KBM-7 (cell line): ENCODE data around the gene ANKRD1.
"Not testable (repeated sequence)": the region's sequence is repeated elsewhere in the genome, so short reads cannot be mapped to it uniquely, and the experiment has no call there.

Experiments
- DNase-seq: peaks from one replicate; pipeline ENCODE4 v3.0.0-alpha.2; 2015
- in situ Hi-C: fragments of 300-500 bp; cut with MboI; formaldehyde crosslinking; loops from 2 replicates; pipeline ENCODE4 v1.14.3; 2020; ENCODE audit warnings: low sequenced_read_pairs, low pct_unique_long_range_greater_than_20kb, mixed read lengths

The ANKRD1 gene

GRCh38 chr10:90920986-90921666 is at the start of gene ANKRD1:
Gene ANKRD1 (minus strand): TSS chr10:90921087. CDS start chr10:90921027, 60 bp downstream.
- DNase-seq: no peak
- in situ Hi-C loops: no loop called here

GRCh38 chr10:90969947-90970673 is 49.2 kb upstream of the ANKRD1 start:
- no peak for DNase-seq
- in situ Hi-C loops: no loop called here

- no peak for DNase-seq
- in situ Hi-C loops: no loop called here
Observed at GRCh38 chr10:90969121-90969534, 48.2 kb upstream of the ANKRD1 start.

- in situ Hi-C loops: no loop called here
- DNase-seq: no peak
Observed at GRCh38 chr10:90968328-90969081, 47.6 kb upstream of the ANKRD1 start.

DNA sequence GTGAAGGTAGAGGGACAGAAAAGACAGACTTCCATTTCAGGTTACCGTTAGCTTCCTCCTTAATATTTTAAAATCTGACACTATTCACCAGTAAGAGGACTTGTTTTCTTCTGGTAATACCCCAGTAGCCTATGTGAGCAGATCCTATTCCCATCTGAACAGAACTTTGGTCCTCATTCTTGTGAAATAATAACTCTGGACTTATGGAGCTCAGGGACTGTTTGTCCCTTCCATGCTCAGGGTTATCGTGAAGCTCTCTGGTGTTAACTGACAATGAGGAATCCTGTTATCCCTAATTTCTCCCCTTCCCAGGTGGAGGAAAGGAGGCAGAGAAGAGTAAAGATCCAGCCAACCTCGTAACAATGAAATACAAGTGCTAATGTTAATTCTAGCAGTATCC is 47.0 kb upstream of the ANKRD1 start:
- DNase-seq: no peak
- in situ Hi-C loops: no loop called here

- in situ Hi-C loops: no loop called here
- DNase-seq: no peak
Observed at GRCh38 chr10:90966146-90966545, 45.3 kb upstream of the ANKRD1 start.

- DNase-seq: no peak
- in situ Hi-C loops: no loop called here
Observed at GRCh38 chr10:90965720-90966119, 44.8 kb upstream of the ANKRD1 start.

DNA sequence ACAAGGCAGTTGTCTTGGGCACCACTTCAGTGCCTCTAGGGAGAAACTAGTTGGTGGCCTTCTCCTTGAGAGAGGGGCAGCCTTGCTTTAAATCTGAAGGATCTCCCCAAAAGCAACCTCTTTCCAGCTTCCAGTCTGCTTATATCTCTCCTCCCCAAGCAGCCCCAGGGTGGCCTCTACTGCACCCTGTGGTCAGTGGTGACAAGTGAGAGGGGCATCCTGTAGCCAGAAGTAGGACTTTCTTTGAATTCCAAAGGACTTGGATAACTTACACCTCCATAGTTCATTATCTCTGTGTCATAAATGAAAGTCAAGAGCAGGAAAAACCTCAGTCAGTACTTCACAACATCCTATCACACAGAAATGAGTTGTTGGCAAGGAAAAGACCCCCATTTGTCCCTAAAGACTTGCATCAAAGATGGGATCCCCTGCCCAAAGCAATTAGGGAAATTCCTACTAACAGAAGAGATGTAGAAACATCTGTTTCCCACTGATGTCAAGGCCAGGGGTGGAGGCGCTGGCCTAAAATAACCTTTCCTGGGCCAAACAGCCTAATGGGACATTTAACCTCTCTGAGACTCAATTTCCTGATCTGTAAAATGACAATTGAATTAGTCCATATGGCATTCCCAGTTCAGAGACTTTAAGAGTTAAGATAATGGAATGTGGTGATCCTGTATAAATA is 44.0 kb upstream of the ANKRD1 start:
- no peak for DNase-seq
- in situ Hi-C loops: no loop called here

DNA sequence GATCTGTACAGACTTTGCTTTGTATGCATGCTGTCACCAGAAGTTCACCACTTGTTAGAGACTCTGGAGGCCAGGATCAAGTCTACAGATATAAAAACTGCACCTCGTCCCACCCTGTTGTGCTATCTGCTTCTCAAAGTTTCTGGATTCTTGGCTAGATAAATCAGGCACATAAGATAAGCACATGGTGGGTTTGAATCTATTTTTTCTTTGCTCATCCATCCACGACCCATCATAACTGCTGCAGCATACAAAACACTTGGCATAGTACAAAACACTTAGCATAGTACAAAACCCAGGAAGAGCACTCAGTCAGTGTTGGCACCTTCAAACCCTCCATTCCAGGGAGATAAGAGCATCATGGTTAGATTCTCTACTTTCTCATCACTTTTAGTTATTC is 42.4 kb upstream of the ANKRD1 start:
- in situ Hi-C loops: no loop called here
- DNase-seq: no peak

DNA sequence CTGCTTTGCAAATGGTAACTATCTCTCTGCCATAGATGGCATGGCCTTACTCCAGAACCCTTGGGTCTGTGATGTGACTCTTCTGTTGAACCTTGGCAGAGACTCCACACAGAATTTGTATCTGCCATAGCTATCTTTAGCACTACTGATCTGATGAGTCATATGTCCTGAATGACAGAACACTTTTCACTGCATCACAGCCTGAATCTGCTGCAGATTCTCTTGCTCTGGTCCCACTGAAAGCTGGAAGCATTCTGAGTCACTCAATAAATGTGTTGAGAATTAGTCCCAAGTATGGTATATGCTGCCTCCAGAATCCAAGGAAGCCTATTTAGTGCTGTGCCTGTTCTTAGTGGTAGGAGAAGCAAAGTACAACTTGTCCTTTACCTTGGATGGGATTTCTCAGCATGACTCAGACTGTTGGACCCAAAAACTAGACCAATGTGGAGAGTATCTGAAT is 39.5 kb upstream of the ANKRD1 start:
- no peak for DNase-seq
- in situ Hi-C loops: no loop called here

- in situ Hi-C loops: no loop called here
Observed at GRCh38 chr10:90959826-90960225, 38.9 kb upstream of the ANKRD1 start.

DNA sequence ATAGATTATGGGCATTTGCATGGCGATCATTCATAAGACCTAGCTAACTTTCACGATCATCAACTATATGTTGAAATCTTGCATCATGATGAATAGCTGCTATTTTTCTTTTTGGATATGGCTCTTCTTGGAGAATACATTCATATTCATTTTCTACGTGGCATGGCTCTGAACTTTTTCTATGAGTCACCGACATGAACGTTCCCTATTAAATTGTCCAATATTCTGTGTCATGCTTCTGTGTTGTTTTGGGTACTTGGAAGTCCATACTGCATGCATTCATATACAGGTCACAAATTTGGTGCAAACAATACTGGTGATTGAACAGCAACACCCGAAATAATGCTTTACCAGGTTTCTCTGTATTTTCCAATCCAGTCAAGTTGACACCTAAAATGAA is 37.9 kb upstream of the ANKRD1 start:
- in situ Hi-C loops: no loop called here
- no peak for DNase-seq

More at GRCh38 chr10:90959826-90960225, 38.9 kb upstream of the ANKRD1 start:
- DNase-seq: no peak

DNA sequence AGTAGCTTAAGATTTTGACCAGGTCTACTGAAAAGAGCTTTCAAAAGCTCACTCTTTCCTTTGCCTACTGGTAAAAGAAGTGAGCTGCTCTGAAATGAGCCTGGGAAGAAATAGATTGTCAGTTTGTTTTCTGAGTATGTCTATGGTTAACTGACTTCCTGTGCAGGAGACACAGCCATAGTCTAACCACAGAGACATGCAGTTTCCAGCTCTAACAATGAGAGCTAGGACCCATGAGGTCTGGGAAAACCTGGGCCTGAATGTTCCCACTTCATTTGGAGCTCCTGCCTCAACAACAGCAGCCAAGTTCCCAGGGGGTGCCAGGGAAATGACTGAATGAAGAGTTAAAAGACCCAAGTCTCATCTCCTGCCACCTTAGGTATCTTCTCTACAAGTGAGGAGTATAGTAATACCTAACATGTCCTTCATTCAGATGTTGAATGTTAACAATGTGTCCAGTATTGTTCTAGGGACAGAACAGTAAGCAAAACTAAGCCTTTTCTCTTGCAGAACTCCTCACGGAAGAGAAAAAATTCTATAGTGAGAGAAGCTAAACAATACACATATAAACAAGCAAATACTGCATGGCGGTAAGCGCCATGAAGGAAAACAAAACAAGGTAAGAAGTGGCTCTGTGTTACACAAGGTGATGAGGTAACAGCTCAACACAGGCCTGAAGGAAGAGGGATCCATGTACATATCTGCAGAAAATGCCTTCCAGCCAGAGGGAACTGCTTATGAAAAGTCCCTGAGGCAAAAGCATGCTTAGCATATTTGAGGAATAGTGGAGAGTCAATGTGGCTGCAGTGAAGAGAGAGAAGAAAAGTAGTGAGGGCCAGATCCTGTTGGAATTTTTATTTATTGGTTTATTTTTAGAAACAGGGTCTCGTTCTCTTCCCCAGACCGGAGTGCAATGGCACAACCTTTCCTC is 26.4 kb upstream of the ANKRD1 start:
- DNase-seq: peak; percentile 38
- in situ Hi-C loops: no loop called here

GRCh38 chr10:90945491-90946070 is 24.7 kb upstream of the ANKRD1 start:
- DNase-seq: no peak
- in situ Hi-C loops: no loop called here

GRCh38 chr10:90944749-90945148 is 23.9 kb upstream of the ANKRD1 start:
- in situ Hi-C loops: no loop called here
- DNase-seq: no peak

GRCh38 chr10:90942980-90943379 is 22.1 kb upstream of the ANKRD1 start:
- DNase-seq, in situ Hi-C loops: not testable (repeated sequence)

DNA sequence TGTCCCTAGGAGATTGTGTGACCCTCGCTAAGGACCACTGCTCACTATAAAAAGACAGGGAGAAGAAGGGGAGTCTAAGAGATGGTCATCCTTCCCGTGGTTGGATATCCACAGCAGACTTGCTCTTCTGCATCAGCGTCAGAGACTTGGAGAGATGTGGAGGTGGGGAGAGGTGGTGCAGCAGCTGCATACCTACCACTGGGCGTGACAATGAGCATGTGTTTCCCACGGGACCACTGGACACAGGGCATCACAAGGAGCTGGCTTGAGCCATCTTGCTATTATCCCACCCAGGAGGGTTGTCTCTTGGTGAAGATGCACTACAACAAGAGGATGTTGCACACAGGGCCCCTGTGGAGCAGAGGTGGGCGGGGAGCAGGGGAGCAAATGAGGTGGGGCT is 18.8 kb upstream of the ANKRD1 start:
- no peak for DNase-seq
- in situ Hi-C loops: no loop called here

DNA sequence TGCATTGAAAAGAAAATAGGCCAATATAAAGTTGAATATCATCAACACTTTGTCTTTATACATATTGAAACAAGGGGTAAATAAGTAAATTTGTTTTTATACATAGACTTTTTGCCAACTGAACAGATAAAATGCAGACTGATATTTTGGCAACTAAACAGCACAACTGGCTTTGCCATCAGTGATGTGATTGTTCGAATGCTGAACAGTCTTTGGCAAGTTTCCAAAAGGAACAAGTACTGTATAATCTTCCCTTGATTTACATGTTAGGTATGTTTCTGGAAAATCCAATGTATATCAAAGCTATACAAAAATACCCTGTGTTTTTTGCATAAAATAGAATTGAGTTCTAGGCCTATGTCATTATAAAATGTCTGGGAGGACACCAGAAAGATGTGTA is 18.2 kb upstream of the ANKRD1 start:
- in situ Hi-C loops: no loop called here
- DNase-seq: no peak
